Fibroblast of lung (primary cell): ENCODE measurements around the gene KCNH1. TPM values are rescaled to one million over a fixed set of nuclear protein-coding genes. Genes with fewer than 3 reads are reported as not detected.

ENCODE experiments used
- DNase-seq, 2 donors: peaks; one replicate each; pipeline versions ENCODE4 v3.0.0 to v3.0.0-alpha.2; 2010; ENCODE audit warnings: low read depth in 2 of 2
- H2AFZ ChIP-seq: 2 replicates; pipeline ENCODE4 v1.5.1; 2012; ENCODE audit warnings: low read length, control low read depth, inconsistent platforms
- H3K27ac ChIP-seq: 2 replicates; pipeline ENCODE4 v1.5.1; 2011; ENCODE audit warnings: low read length, control low read depth; ENCODE audit not compliant: insufficient read depth
- H3K27me3 ChIP-seq: 2 replicates; pipeline ENCODE4 v1.5.1; 2011; ENCODE audit warnings: mild to moderate bottlenecking, low read length; ENCODE audit not compliant: control insufficient read depth, insufficient read depth
- H3K36me3 ChIP-seq: 2 replicates; pipeline ENCODE4 v1.5.1; 2011; ENCODE audit warnings: low read length; ENCODE audit not compliant: control insufficient read depth, insufficient read depth
- H3K4me1 ChIP-seq: 2 replicates; pipeline ENCODE4 v1.5.1; 2011; ENCODE audit warnings: low read length; ENCODE audit not compliant: control insufficient read depth, insufficient read depth; ENCODE audit errors: extremely low read depth
- H3K4me2 ChIP-seq: 2 replicates; pipeline ENCODE4 v1.5.1; 2011; ENCODE audit warnings: low read length, control low read depth; ENCODE audit not compliant: insufficient read depth; ENCODE audit errors: extremely low read depth
- H3K4me3 ChIP-seq, 4 experiments: fragments of 200-600 bp in 1 of 4; sonication (generic) in 1 of 4; replicated peaks in 1 of 4; 2 replicates each; pipeline ENCODE4 v1.5.1; 2011 to 2016; ENCODE audit warnings: low read length in 4 of 4, low read depth in 3 of 4, mild to moderate bottlenecking in 3 of 4, control low read depth in 2 of 4, inconsistent platforms in 1 of 4, mixed read lengths in 1 of 4; ENCODE audit not compliant: insufficient read depth in 1 of 4; ENCODE audit errors: control extremely low read depth in 1 of 4
- H3K79me2 ChIP-seq: 2 replicates; pipeline ENCODE4 v1.5.1; 2012; ENCODE audit warnings: mild to moderate bottlenecking, low read length, inconsistent platforms; ENCODE audit not compliant: control insufficient read depth, insufficient read depth
- H3K9ac ChIP-seq: 2 replicates; pipeline ENCODE4 v1.5.1; 2011; ENCODE audit warnings: mild to moderate bottlenecking, low read length, control low read depth; ENCODE audit not compliant: insufficient read depth
- H3K9me3 ChIP-seq: 2 replicates; pipeline ENCODE4 v1.5.1; 2012; ENCODE audit warnings: low read depth, low read length; ENCODE audit not compliant: control insufficient read depth, insufficient read depth
- H4K20me1 ChIP-seq: 2 replicates; pipeline ENCODE4 v1.5.1; 2011; ENCODE audit warnings: low read length; ENCODE audit not compliant: control insufficient read depth, insufficient read depth; ENCODE audit errors: extremely low read depth
- CTCF ChIP-seq, 2 donors: IDR thresholded peaks in 1 of 2; conservative IDR thresholded peaks in 1 of 2; 1 replicate in 1 of 2; 2 replicates in 1 of 2; pipeline ENCODE4 v1.5.1; 2011 to 2012; ENCODE audit warnings: low read length in 2 of 2, control low read depth in 1 of 2, inconsistent platforms in 1 of 2, low read depth in 1 of 2, mild to moderate bottlenecking in 1 of 2
- EZH2 ChIP-seq: IDR thresholded peaks from 2 replicates; pipeline ENCODE4 v1.5.1; 2012; ENCODE audit warnings: low read length, control low read depth, mild to moderate bottlenecking; ENCODE audit errors: missing control alignments
- polyA plus RNA-seq, 2 donors: library from polyadenylated mRNA; depleted of rRNA in 1 of 2; stranded (reverse) in 1 of 2; unstranded in 1 of 2; fragments of >200 nt; gene quantifications; 2 replicates each; pipeline ENCODE4 v1.2.1, GENCODE V29; 2011 to 2012; ENCODE audit warnings: missing spikeins in 1 of 2
- total RNA-seq: library from RNA; depleted of rRNA; stranded (reverse); fragments of >200 nt; gene quantifications from 2 replicates; pipeline ENCODE4 v1.2.1, GENCODE V29; 2014

The KCNH1 gene
- total and polyA plus RNA-seq, 2 donors (not counting 1 experiment from before 2014, with no cell fraction given) = 0.17 to 1.5 TPM

- H4K20me1 ChIP-seq = no peaks in the 10 kb centered on the region
- TF ChIP-seq EZH2 = no peak
- no peak for TF ChIP-seq CTCF (conservative IDR thresholded peaks at IDR 0.05 in 1 of 2, IDR thresholded peaks at IDR 0.05 in 1 of 2; ENCODE audit: low read depth in 1 of 2, low read length in 2 of 2)
- H3K27ac ChIP-seq = no peak overlapping the region
- no peaks in the 10 kb centered on the region for H3K4me1 ChIP-seq
- no peaks in the 10 kb centered on the region for H3K79me2 ChIP-seq
- H3K27me3 ChIP-seq = no peaks in the 10 kb centered on the region
- no peaks in the 10 kb centered on the region for H3K36me3 ChIP-seq
- H2AFZ ChIP-seq = no peak overlapping the region
- H3K9ac ChIP-seq = no peak overlapping the region
- no peak overlapping the region for H3K4me2 ChIP-seq
- H3K9me3 ChIP-seq = no peaks in the 10 kb centered on the region
- H3K4me3 ChIP-seq = no peak overlapping the region
- DNase-seq = no peak
Observed at GRCh38 chr1:210776712-210777111, 357.2 kb downstream of the KCNH1 start.

DNA sequence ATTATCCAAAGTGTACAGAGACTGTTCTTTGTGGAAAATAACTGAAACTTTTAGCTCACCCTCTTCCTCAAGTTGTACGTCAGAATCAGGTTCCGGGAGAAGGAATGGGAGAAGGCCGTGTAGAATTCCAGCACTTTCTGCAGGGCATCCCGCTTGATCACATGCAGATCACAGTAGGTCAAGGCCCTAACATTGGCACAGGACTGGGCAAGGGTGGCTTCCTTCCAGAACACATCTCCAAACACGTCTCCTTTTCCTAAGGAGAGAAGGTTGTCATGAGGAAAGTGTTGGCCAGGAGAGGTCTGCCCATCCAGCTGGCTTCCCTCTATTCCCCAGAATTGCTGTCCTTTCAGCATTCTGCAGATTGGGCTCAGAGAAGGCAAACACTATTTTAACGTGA is 358.7 kb downstream of the KCNH1 start:
- Histone ChIP-seq H3K4me3 (no peak overlapping the region), H3K27me3 (no peaks in the 10 kb centered on the region), H3K36me3 (no peaks in the 10 kb centered on the region), H3K27ac (no peak overlapping the region), H3K4me2 (no peak overlapping the region), H3K79me2 (no peaks in the 10 kb centered on the region), H3K9ac (no peak overlapping the region), H4K20me1 (no peaks in the 10 kb centered on the region), H2AFZ (no peak overlapping the region), H3K9me3 (no peaks in the 10 kb centered on the region), H3K4me1 (no peaks in the 10 kb centered on the region)
- DNase-seq = no peak
- no peak for TF ChIP-seq EZH2
- TF ChIP-seq CTCF (conservative IDR thresholded peaks at IDR 0.05 in 1 of 2, IDR thresholded peaks at IDR 0.05 in 1 of 2; ENCODE audit: low read depth in 1 of 2, low read length in 2 of 2) = no peak

DNA sequence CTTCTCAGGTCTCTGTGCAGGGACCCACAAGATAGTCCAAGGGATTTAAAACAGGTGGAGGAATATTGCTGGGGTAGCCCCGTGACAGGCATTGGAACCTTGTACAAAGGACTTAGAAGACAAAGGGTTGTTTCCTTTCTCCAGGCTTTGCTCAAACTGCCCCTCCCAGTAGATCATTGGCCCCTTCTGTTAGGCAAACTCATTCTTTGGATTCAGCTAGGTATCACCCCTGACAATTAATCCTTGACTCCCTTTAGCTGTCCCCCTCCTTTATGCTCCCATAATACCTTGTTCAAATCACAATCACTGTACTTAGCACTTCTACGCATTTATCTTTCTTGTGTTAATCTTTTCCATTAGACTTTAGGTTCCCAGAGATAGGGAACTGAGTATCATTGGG is 360.5 kb downstream of the KCNH1 start:
- Histone ChIP-seq H3K4me1 (no peaks in the 10 kb centered on the region), H3K4me3 (no peak overlapping the region), H3K27ac (no peak overlapping the region), H2AFZ (no peak overlapping the region), H3K9me3 (no peaks in the 10 kb centered on the region), H4K20me1 (no peaks in the 10 kb centered on the region), H3K9ac (no peak overlapping the region), H3K27me3 (no peaks in the 10 kb centered on the region), H3K79me2 (no peaks in the 10 kb centered on the region), H3K4me2 (no peak overlapping the region), H3K36me3 (no peaks in the 10 kb centered on the region)
- DNase-seq = no peak
- no peak for TF ChIP-seq EZH2
- no peak for TF ChIP-seq CTCF (conservative IDR thresholded peaks at IDR 0.05 in 1 of 2, IDR thresholded peaks at IDR 0.05 in 1 of 2; ENCODE audit: low read depth in 1 of 2, low read length in 2 of 2)
